ENCODE measurements around the gene DOCK11.
"Not testable (repeated sequence)": the region's sequence is repeated elsewhere in the genome, so short reads cannot be mapped to it uniquely, and the experiment has no call there.

DOCK11 gene

DNA sequence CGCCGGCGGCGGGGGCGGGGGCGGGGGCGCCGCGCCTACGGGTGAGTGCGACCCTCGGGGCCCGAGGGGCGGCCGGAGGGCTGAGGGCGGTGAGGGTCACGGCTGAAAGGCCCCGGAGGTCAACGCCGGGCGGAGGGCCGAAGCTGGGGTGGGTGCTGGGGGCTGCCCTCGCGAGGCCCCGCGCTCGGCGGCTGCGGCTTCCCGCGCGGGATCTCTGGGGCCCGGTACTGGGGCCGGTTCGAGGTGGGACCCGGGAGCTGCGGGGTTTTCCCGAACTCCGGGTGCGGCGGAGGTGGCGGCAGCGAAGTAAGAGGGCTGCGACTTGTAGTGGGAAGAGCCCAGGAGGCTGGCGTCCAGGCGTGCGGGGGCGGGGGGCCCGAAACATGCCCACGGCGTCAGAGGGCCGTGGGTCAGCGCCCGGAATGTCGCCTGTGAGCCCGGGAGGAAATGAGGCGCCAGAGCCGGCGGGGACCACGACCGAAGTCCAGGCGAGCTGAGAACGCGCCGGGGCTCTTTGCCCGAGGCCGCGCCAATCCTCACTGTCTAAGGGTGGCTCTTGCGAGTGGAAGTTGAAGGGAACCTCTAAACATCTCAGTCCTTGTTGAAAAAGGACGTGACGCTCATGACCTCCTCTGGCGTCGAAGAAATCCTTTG lies 232.2 kb downstream of the DOCK11 start:
- DNase-seq (ENCODE audit: extremely low read depth in 1 of 2, low read depth in 1 of 2): no peak

GRCh38 chrX:118729042-118729652 lies 233.5 kb downstream of the DOCK11 start:
- DNase-seq (ENCODE audit: extremely low read depth in 1 of 2, low read depth in 1 of 2): no peak

DNA sequence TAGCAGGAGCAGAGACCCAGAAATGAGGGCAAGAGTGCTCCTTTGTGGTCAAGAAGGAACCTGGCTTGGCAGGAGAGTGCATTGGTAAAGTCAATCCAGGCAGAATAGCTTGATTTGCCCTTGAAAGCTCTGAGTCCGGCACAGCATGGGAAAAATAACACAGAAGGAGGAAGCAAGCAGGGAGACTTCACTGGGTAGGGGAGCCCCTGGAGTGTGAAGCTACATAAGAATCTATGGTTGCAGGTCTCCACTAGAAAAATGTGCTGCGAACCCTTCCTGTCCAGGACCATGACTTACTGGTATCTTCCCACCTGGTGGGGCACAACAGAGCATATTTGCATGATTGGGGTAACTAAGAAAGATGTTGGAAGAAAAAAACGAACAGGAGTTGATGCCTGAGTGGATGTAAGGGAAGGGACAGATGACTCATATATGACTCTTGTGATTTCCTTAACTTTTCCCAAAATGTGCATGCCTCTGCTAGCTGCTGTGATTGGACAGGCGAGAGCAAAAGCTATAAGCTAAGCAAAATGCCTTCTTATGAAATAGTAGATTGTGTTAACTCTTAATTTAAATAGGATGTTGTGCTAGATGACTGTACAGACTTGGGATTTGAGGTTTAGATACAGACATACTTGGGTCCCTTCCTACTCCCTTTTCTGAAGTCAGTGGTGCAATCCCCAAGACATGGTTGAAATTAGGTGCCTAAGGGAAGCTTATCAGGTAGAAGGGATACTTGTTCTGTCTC lies 235.1 kb downstream of the DOCK11 start:
- no peak for DNase-seq (ENCODE audit: extremely low read depth in 1 of 2, low read depth in 1 of 2)

- not testable (repeated sequence) for DNase-seq (ENCODE audit: extremely low read depth in 1 of 2, low read depth in 1 of 2)
Measured at GRCh38 chrX:118732551-118732950, 236.9 kb downstream of the DOCK11 start.

DNA sequence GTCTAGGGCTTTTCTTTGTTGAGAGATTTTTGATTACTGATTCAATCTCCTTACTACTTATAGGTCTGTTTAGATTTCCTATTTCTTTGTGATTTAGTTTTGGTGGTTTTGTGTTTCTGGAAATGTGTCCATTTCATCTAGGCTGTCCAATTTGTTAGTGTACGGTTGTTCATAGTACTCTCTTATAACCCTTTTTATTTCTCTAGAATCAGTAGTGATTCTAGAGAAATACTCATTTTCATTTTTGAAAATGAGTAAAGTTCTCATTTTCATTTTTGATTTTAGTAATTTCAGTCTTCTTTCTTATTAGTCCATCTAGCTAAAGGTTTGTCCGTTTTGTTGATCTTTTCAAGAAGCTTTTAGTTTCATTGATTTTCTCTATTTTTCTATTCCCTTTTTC lies 239.3 kb downstream of the DOCK11 start:
- no peak for DNase-seq (ENCODE audit: extremely low read depth in 1 of 2, low read depth in 1 of 2)
